Thoracic aorta endothelial cell (primary cell): ENCODE results near the gene IFI27. TPM values are rescaled to one million over a fixed set of nuclear protein-coding genes. Genes with fewer than 3 reads are reported as not detected.

Source experiments
- total RNA-seq: library from RNA; depleted of rRNA; stranded (reverse); fragments of >200 nt; gene quantifications from 2 replicates; pipeline ENCODE4 v1.2.3, GENCODE V29; 2012

Gene IFI27
- total RNA-seq, result 294 and 346 TPM in 2 replicates

DNA sequence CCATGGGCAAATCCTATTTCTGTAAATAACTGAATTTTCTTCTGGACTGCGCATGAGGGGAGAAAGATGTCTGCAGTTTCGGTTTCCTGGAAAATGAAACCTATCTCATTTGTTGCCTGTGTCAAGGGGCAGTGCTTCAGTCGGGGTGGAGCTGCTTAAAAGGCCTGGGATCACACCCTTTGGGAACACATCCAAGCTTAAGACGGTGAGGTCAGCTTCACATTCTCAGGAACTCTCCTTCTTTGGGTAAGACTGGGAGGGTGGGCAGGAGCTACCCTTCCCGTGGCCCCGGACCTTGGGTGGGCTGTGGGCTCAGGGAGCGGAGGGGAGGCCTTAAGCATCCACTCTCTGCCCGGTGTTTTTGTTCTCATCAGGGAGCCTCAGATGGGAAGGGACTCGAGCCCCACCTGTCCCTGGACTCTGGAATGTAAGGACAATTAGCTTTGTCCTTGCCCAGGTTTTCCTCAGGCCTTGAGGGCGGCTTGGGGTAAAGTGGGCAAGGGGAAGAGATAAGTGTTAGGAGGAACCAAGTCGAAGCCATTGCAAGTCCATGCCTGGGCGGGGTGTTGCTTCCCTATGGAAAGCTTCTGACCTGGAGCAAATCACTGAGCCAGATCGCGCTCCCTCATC, at the start of gene IFI27:
Gene IFI27 (plus strand): TSS at position 185 of the 630 bp plus-strand sequence.

DNA sequence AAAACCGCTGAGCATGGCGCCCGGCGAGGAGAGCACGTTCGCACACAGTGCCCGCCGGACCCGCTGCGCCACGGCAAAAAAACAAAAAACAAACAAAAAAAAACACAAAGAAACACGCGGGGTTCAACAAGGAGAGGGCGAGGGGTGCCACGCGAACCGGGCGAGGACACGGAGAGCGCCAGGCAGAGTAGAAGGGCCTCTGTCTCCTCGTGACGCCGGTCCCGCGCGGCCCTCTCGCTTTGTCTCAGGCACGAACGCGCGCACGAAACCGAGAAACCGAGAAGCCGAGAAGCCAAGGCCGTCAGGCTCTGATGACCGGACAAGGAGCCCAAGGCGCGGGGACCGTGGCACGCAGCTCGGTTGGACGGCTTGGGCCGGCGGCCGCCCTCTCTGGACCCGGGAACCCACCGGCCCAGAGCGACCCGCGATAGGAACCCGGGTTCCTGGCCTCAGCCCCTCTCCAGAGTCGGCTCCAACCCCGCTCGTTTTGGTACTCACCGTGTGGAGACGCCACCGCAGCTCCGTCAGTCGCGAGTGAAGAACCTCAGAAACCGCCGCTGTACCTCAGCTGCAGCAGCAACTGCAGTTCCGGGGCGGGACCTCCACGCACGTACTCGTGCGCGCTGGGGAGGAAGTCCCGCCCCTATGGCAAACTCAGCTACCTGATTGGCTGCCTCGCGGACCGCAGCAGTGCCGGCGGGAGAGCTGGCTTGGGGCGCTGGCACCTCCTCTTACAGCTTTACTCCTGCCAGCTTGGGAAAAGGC, 29.7 kb upstream of the IFI27 start, which contains the start of the genes DDX24 and IFI27L1:
Gene DDX24 (minus strand): TSS at position 582 of the 765 bp plus-strand sequence. CDS start 1,460 bp downstream, outside the sequence.
Gene IFI27L1 (plus strand): TSS at position 690 of the 765 bp plus-strand sequence. CDS start 15,628 bp downstream, outside the sequence.

DNA sequence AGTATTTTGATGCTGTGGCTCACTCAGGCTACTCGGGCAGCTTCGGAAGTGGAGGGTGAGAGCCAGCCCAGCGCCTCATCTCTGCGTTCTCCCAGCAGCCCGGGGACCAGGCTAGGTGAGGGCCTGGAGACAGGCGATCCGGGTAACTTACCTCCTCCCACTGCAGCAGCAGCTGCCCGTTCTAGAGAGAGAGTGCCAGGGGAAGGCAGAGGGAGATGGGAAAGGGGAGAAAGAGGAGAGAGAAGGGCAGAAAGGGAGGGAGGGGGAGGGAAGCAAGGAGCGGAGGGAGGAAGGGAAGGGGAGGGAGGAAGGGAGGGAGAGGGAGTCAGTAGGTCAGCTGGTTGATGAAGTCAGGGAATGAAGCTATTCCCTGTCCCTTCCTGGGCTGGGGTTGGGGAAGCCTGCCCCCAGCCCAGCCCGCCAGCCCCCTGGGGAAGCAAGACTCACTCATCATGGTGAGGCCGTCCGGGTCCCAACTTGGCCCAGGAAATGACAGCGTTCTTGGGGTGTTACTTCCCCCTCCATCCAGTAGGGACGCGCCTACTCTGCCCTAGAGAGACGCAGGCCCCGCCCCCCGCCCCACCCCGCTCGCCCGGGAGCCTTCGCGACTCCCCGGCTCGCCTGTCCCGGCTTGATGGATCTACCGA, 18.7 kb downstream of the IFI27 start, which contains the start of gene IFI27L2:
Gene IFI27L2 (minus strand): TSS at position 494 of the 647 bp plus-strand sequence. CDS start 40 bp downstream, at position 454.

Other genes with a start within 250 kb of the IFI27 start
- not detected in 2 replicates for gene FAM181A, start 183.4 kb upstream of the IFI27 start, total RNA-seq
- gene ASB2, start 134.2 kb upstream of the IFI27 start, total RNA-seq, result not detected in 2 replicates
- gene CCDC197, start 113.4 kb upstream of the IFI27 start, total RNA-seq, result not detected in 2 replicates
- gene OTUB2, start 84.4 kb upstream of the IFI27 start, total RNA-seq, result 0.93 and 1.8 TPM in 2 replicates
- gene DDX24, start 29.5 kb upstream of the IFI27 start, total RNA-seq, result 136 and 145 TPM in 2 replicates
- 9.3 TPM in 2 replicates for gene IFI27L1, start 29.4 kb upstream of the IFI27 start, total RNA-seq
- 28.2 and 35.5 TPM in 2 replicates for gene IFI27L2, start 18.9 kb downstream of the IFI27 start, total RNA-seq
- gene PPP4R4, start 63.6 kb downstream of the IFI27 start, total RNA-seq, result under 0.01 TPM in 2 replicates
- not detected in 2 replicates for gene SERPINA10, start 182.5 kb downstream of the IFI27 start, total RNA-seq
- gene SERPINA6, start 212.6 kb downstream of the IFI27 start, total RNA-seq, result not detected in 2 replicates